NCI-H2171 (cell line): ENCODE measurements around the gene TSC22D4.
"Not testable (repeated sequence)": the region's sequence is repeated elsewhere in the genome, so short reads cannot be mapped to it uniquely, and the experiment has no call there.

Experiments used
- DNase-seq: peaks from one replicate; lab custom pipeline; 2025; lab: John Stamatoyannopoulos, UW

Gene TSC22D4

DNA sequence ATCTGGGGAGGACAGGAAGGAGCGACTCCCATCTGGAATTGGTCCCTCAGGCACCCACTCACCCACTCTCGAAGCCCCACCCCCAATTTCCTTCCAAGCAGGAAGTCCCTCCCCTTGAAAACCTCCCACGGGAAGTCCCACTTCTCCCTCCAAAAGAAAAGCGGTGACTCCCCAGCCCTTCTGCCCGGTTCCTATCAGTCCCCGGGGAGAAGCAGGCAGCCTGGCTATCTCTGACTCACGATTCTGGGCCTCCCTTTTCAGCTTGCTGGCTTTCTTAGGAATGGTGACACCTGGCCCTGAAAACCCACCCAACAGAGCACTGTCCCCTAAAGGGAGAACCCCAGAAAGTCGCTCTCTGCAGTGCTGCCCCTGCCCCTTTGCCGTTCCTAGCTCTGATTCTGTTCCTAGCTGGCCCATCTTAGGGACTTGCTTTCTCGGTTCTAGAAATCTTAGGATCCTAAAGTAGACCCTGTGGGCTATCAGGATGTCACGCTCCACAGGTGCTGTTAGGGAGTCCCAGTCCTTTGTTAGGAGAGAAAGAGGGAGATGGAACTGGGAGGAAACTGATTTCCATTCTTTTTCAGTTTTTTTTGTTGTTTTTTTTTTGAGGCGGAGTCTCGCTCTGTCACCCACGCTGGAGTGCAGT, 6.0 kb downstream of the TSC22D4 start:
- DNase-seq: peak; percentile 41

DNA sequence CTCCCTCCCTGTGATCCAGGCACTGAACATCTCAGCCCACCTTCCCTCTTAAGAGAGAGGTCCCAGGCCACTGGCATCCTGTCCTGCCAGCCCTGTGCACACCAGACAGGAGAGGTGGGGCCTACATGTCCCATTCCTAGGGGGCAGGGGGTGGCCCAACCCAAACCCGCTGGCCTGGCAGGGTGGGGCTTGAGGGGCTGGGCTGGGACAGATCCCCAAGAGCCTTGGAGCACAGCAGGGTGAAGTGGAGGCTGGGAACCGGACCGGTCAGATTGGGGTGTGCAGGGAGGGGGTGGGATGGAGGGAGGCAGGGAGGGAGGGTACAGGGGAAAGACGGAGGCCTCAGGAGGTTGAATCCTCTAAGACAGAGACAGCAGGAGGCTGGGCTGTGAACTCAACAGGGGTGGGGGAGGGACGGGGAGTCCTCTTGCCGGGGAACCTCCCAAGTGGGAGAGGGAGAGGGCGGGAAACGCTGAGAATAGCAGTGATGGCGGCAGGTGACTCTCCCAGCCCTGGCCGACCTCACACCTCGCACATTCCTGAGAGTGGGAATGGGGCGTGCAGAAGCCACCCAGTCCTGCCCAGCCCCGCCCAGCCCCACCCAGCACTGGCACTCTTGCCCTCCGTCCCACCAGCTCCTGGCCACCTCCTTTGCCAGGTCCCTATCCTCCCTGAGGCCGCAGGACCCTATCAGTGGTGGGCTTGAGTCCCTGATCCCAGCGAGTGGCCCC, 6.7 kb downstream of the TSC22D4 start:
- no peak for DNase-seq

DNA sequence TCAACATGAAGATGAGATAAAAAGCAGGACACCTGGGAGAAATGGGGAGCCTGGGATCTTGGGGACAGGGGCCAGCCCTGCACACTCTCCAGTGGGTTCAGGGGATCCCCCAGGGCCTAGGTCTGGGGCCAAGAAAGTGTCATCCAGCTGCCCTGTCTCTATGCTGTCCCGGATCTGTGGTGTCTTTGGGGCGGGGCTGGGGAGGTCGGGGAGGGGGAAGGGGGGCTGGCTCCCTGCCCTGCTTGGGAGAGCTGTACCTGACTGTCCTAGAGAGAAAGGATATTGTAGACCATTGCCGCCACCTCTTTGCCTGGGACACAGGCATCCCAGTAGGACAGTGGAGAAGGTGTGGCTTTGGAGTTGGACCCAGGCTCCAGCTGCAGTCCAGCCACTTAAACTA, 8.0 kb downstream of the TSC22D4 start:
- DNase-seq: no peak

DNA sequence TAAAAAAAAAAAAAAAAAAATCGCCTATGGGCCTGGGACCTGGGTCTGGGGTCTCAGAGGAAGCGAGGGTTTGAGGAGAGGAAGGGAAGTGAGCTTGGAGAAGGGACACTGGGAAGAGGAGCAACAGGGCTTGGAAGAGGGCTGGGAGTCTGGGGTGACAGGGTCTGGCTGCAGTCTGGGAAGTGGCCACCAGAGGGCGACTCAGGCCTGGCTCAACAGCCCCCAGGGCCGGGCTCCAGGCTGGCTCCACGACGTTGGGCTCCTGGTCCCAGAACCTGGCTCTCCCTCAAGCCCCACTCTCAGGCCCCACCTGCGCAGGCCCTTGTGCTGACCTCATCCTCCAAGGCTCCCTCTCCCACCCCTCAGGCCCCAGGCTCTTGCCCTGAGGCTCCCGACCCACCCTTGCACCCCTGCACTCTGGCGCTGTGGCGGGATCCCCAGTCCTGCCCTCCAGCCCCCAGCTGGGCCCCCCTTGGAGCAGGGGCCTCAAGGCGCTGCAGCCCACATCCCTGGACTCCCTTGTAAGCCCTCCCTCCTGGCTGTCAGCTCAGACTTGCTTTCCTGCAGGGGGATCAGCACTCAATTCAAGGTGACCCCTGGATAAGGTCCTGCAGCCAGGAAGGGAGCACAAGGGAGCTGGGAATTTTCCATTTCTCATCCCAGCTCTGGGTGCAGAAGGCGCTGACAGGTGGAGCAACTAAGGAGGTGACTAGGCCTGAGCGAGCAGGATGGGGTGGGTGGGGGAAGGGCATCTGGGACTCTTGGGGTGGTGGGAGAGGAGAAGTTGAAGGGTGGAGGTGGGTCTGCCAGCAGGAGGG, 9.6 kb downstream of the TSC22D4 start:
- DNase-seq: peak; percentile 56

DNA sequence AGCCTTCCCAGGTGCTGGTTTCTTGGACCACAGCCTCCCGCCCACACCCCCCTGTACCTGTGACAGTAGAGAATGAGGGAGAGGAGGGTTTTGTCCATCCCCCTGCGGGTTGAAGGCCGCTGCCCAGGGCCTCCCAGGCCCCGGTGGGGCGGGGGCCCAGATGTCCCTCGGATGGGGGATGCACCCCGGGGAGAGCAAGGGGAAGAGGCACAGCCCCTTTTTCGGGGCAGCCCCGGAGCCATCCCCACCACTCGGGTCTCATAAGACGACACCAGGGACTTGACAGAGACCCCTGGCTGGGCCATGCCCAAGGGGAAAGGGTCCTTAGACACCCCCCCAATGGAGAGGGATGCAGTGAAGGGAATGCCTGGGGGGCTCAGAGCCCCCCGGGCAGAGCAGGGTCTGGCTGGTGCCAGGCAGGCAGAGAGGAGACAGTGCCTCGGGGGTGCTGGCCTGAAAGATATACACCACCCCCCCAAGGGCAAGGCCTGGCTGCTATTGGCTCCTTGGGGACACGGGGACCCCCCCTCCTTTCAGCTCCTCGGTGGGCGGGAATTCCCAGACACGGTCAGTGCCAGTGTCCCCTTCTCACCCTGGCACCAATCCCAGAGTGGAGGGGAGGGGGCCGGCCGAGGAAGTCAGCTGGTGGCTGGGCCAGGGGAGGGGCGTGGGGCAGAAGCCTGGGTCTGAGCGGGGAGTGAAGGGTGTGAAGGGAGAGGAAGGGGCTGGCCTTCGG, 11.2 kb downstream of the TSC22D4 start:
- no peak for DNase-seq

DNA sequence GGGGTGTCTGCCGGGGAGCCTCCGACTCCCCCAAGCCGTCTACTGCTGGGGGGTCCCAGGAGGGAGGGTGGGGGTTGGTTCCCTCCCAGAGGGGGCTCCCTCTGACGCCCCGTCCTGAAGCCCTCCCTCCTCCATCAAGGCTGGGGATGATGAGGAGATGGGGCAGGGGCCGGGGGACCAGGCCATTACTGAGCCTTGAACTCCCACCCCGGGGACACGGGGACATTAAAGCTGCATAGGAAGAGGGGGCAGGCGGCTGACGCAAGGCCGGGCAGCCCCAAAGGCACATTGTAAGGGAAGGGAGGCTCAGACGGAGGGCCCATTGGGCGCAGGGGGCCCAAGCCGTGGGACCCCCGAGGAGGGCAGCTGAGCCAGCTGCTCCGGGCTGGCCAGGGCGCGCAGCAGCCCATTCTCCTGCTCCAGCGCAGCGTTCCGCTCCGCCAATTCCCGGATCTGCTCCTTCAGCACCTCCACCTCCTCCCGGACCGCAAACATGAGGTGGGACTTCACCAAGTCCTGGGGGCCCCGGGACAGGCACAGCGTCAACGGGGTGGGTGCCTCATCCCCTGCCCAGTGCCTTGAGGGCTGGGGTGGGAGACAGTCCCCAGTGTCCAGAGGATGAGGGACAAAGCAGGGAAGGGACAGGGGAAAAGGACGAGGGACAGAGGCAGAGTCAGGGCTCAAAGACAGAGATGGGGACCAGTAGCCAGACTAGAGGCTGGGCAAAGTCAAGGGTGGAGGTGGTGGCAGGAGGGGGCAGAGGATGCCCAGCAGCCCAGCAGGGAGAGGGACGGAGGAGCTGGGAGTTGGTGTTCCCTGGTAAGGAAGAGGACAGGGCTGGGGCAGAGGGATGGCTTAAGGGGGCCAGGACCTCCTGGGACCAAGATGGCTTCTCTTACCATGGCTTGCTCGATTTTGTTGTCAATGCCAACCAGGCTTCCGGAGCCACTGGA, 12.1 kb downstream of the TSC22D4 start:
- DNase-seq: no peak

DNA sequence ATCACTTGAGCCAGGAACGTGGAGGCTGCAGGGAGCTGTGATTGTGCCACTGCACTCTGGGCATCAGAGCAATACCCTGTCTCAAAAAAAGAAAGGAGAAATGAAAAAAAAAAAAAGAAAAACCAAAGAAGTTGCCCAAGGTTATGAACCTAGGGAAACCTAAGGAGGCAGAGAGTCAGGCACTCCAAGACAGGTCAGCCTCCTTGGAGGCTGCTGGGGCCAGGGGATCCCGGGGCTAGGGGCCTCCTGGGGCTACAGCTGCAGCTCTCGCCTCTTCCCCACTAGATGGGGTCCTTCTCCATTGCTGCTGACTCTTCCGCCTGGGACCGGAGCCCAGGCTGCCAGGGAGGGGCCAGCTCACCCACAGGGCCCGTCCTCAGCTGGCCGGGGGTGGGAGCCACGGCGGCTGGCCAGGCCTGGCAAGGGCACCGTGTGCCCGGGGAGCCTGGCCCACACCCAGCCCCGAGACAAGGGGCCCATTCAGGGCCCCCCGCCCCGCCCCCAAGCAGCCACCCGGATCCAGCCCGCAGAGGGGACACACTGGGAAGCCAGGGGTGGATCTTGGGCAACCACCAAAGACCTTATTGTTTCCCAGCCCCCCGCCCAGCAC, 13.2 kb downstream of the TSC22D4 start:
- peak; percentile 27 for DNase-seq

DNA sequence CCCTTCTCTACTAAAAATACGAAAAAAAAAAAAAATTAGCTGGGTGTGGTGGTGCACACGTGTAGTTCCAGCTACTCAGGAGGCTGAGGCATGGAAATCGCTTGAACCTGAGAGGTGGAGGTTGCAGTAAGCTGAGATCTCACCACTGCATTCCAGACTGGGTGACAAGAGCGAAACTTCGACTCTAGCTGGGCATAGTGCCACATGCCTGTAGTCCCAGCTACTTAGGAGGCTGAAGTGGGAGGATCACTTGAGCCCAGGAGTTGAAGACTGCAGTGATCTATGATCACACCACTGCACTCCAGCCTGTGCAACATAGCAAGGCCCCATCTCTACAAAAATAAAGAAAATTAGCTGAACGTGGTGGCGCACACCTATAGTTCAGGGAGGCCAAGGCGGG, 13.7 kb downstream of the TSC22D4 start:
- no peak for DNase-seq

DNA sequence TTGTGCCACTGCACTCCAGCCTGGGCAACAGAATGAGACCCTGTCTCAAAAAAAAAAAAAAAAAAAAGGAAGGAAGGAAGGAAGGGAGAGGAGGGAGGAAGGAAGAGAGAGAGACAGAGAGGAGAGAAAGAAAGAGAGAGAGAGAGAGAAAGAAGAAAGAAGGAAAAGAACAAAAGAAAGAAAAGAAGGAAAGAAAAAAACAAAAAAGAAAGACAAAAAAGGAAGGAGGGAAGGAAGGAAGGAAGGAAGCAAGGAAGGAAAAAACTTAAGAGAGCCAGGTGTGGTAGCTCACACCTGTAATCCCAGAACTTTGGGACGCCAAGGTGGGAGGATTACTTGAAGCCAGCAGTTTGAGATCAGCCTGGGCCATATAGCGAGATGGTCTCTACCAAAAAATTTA, 14.2 kb downstream of the TSC22D4 start:
- no peak for DNase-seq

DNA sequence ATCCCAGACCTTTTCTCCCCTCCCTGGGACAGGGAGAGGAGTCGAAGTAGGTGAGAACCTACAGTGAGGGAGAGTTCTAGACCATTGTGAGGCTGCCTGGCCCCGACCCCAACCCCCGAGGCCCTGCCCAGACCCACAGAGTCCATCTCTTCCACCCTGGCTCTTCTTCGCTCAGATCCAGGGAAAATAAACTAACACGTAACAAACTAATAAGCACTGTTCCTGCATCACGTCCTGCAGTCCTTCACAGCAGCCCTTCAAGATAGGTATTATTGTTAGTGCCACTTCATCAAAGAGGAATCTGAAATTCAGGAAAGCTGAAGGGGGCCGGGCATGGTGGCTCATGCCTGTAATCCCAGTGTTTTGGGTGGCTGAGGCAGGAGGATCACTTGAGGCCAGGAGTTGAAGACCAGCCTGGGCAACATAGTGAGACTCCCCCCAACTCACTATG, 14.8 kb downstream of the TSC22D4 start, which contains the start of gene SPACDR:
Gene SPACDR, minus strand, starts transcription at position 51 of the 451 bp plus-strand sequence. CDS start 235 bp downstream, outside the sequence.
- DNase-seq: no peak

DNA sequence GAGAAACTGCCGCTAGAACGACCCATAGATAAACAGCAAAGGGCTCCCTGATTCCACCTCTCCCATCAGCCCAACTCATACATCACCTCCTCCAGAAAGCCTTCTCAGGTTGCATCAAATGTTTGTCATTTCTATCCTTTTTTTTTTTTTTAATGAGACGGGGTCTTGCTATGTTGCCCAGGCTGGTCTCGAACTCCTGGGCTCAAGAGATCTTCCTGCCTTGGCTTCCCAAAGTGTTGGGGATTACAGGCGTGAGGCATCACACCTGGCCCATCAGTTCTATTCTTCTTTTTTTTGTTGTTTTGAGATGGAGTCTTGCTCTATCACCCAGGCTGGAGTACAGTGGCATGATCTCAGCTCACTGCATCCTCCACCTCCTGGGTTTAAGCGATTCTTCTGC, 22.0 kb downstream of the TSC22D4 start:
- no peak for DNase-seq

DNA sequence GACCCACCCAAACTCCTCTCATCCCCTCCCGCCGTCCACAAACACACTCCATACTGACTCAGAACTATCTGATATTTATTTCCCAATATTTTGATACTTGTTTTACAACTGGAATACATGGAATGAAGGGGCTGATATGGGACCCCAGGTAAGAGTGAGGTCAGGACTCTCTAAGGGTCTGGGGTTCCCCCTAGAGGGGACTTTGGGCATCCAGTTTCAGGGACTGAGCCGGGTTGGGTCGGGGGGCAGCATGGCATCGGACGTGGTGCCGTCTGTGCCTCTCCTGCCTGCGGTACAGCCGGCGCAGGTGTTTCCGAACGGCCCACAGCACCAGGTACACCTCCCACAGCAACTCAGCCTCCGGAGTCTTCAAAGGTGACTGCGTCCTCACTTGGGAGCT, 22.5 kb downstream of the TSC22D4 start:
- DNase-seq: no peak

DNA sequence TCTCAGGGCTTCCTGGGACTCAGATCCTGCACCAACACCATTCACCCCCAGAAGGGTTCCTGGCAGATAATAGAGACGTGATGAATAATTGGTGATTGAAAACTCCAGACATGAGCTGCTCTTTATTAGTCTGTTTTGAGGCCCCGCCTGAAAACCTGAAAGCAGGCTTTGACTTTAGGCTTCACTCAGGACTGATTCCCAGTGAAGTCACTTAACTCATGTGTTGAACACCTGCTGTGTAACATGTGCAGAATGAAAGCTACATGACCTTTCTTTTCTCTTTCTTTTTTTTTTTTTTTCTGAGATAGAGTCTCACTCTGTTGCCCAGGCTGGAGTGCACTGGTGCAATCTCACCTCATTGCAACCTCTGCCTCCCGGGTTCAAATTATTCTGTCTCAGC, 23.8 kb downstream of the TSC22D4 start:
- no peak for DNase-seq

DNA sequence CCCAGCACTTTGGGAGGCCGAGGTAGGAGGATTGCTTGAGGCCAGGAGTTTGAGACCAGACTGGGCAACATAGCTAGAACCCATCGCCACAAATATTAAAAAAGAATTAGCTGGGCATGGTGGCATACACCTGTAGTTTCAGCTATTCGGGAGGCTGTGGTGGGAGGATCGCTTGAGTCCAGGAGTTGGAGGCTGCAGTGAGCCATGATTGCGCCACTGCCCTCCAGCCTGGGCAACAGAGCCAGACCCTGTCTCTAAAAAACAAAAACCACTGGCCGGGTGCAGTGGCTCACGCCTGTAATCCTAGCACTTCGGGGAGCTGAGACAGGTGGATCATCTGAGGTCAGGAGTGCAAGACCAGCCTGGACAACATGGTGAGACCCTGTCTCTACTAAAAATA, 25.2 kb downstream of the TSC22D4 start:
- DNase-seq: not testable (repeated sequence)

DNA sequence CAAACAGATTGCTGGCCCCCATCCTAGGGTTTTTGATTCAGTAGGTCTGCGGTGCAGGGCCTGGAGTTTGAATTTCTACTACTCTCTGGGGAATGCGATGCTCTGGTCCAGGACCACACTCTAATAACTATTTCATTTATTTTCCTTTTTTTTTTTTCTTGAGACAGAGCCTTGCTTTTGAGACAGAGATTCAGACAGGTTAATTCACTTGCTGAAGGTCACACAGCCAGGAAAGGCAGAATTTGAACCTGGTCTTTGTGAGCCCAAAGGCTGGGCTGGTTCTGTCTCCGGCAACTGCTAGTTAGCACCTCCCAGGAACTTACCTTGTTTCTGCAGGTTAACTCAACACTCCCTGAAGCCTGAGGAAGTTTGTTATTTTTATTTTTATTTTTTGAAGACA, 26.5 kb downstream of the TSC22D4 start:
- DNase-seq: no peak

DNA sequence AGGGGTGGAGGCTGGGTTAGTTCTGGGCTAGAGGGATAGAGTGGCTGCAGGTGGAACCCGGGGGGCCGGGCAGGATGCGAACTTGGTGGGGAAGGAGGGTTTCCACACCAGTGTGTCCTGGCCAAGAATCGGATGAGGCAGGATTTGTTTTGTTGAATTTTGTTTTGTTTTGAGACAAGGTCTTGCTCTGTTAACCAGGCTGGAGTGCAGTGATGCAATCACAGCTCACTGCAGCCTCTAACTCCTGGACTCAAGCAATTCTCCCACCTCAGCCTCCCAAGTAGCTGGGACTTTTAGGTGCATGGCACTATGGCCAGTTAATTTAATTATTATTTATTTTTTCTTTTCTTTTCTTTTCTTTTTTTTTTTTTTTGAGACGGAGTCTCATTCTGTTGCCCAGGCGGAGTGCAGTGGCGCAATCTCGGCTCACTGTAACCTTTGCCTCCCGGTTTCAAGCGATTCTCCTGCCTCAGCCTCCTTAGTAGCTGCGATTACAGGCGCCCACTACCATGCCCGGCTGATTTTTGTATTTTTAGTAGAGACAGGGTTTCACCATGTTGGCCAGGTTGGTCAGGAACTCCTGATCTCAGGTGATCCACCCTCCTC, 29.7 kb downstream of the TSC22D4 start:
- DNase-seq: no peak

DNA sequence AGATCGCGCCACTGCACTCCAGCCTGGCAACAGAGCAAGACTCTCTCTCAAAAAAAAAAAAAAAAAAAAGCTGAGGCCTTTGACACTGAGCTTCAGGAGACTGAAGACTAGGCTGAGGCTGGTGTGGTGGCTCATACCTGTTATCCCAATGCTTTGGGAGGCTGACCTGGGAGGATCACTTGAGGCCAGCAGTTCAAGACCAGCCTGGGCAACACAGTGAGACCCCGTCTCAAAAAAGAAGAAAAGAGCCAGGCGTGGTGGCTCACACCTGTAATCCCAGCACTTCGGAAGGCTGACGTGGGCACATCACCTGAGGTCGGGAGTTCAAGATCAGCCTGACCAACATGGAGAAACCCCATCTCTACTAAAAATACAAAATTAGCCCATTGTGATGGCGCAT, 31.7 kb downstream of the TSC22D4 start:
- DNase-seq: not testable (repeated sequence)

DNA sequence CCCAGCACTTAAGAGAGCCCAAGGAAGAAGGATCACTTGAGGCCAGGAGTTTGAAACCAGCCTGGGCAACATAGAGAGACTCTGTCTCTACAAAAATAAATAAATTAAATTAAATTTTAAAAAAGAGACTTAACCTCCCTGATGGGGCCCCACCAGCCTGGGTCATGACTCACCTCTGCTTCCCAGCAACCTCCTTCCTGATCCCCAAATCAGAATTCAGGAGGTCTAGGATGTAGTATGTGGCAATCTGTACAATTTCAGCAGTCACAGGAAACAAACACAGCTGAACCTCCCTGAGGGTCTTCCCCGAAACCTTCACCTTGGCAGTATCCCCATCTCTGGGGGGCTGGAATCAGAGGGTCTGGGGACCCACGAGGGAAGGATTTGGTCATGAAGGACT, 33.0 kb downstream of the TSC22D4 start:
- DNase-seq: no peak

DNA sequence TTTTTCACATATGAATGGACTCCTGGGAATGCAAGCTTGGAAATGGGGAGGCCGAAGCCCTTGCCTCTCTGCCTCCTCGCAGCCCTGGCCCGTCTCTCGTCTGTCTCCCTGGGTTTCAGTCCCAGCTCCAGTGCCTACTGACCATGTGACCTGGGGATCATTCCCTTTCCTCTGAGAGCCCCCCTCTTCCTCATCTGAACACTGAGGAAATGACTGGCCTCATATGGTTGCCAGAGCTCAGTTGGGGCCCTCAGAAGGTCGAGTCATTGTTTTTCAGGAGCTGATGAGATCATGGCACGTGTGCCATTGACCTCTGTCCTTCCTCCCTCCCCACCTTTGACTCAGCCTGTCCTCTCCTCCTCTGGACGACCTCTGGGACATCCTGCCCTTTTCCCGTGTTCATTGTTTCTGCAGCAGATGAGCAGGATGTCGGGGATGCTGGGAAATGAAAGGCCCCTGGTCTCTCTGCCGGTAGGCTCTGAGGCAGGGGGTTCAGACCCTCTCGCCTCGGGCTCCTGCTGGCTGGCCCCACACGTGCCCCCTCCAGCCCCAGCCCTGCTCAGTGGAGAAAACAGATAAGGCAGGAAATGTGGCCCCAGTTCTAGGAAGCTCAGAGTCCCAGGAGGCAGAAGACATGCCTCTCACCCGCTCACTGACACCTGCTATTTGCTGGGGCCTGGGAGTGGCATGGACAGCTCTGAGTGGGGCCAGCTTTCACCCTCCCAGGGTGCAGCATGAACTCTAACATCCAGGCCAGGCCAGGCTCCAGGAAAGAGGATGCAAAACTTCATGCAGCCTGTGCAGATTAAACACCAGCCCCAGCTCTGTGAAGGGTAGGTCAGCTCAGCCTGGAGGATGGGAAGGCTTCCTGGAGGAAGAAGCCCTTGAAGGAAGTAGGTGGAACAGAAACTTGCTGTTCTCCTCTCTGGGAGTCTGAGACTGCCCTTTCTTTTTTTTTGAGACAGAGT, 34.4 kb downstream of the TSC22D4 start:
- DNase-seq: no peak
